NCI-H2227 (cell line): ENCODE measurements around the gene MED25.

ENCODE experiments used
- DNase-seq: peaks from one replicate; lab custom pipeline; 2025; ENCODE audit not compliant: unreplicated experiment; lab: John Stamatoyannopoulos, UW

MED25 gene

GRCh38 chr19:49798574-49798973 is 19.5 kb upstream of the MED25 start:
- no peak for DNase-seq

- DNase-seq, result no peak
Observed at GRCh38 chr19:49799271-49799797, 18.8 kb upstream of the MED25 start.

GRCh38 chr19:49799798-49800376 is 18.2 kb upstream of the MED25 start:
- DNase-seq, result no peak

GRCh38 chr19:49800771-49801170 is 17.3 kb upstream of the MED25 start:
- DNase-seq, result no peak

- no peak for DNase-seq
Observed at GRCh38 chr19:49801401-49801888, 16.6 kb upstream of the MED25 start.

GRCh38 chr19:49801966-49802661 is 16.0 kb upstream of the MED25 start:
- DNase-seq, result peak; percentile 76

- no peak for DNase-seq
Observed at GRCh38 chr19:49802836-49803528, 15.1 kb upstream of the MED25 start.

GRCh38 chr19:49803529-49803856 is 14.6 kb upstream of the MED25 start:
- no peak for DNase-seq

GRCh38 chr19:49805822-49806619 is 12.1 kb upstream of the MED25 start:
- no peak for DNase-seq

- DNase-seq, result no peak
Observed at GRCh38 chr19:49806620-49806959, 11.5 kb upstream of the MED25 start.

- no peak for DNase-seq
Observed at GRCh38 chr19:49807058-49807903, 10.8 kb upstream of the MED25 start.

GRCh38 chr19:49807904-49808675 is 10.0 kb upstream of the MED25 start:
- no peak for DNase-seq

GRCh38 chr19:49808711-49809159 is 9.4 kb upstream of the MED25 start:
- peak; percentile 11 for DNase-seq

GRCh38 chr19:49809160-49809940 is 8.7 kb upstream of the MED25 start:
- peak; percentile 16 for DNase-seq

GRCh38 chr19:49809941-49810389 is 8.1 kb upstream of the MED25 start:
- no peak for DNase-seq

GRCh38 chr19:49811328-49811727 is 6.8 kb upstream of the MED25 start:
- DNase-seq, result no peak

GRCh38 chr19:49812452-49812996 is 5.6 kb upstream of the MED25 start:
- no peak for DNase-seq
